Stimulated activated CD8-positive, alpha-beta memory T cell treated with anti-CD3 and anti-CD28 coated beads, Interleukin-4, amount 100 ng/mL, for 1 hour (primary cell): Measurements from ENCODE around the gene SLC6A19.

Source experiments
- DNase-seq, 2 donors: peaks; one replicate each; pipeline ENCODE4 v3.0.0-alpha.2; 2020; ENCODE audit warnings: low read depth in 2 of 2, low spot score in 1 of 2

Gene SLC6A19

GRCh38 chr5:1193591-1193985 is 7.8 kb upstream of the SLC6A19 start:
- DNase-seq = no peak

DNA sequence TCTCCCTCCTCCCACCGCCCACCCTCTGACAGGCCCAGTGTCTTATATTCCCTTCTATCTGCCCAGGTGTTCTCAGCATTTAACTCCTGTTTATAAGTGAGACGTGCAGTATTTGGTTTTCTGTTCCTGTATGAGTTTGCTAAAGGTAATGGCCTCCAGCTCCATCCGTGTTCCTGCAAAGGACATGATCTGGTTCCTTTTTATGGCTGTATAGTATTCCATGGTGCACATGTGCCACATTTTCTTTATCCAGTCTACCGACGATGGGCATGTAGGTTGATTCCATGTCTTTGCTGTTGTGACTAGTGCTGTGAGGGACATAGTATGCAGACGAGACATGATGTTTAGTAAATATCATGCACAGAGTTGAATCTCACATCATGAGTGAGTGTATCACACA is 7.0 kb upstream of the SLC6A19 start:
- DNase-seq = no peak

DNA sequence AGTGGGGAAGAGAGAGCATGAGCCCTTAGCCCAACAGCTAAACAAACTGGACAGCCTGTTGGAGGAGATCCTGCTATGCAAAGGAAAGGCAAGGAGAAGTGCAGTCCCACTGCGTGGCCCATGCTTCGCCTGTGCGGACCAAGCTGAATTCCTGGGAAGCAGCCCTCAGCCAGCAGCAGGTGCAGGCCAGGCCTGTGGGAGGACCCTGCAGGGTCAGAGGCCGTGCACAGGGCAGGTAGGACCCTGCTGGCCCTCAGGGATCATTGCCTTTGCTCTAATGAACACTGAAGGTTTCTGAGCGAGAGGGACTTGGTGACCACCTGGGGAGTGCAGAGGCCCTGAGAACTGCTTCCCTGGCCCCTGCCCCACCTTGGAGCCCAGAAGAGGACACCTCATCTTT is 6.0 kb upstream of the SLC6A19 start:
- no peak for DNase-seq

GRCh38 chr5:1195916-1196315 is 5.5 kb upstream of the SLC6A19 start:
- no peak for DNase-seq

DNA sequence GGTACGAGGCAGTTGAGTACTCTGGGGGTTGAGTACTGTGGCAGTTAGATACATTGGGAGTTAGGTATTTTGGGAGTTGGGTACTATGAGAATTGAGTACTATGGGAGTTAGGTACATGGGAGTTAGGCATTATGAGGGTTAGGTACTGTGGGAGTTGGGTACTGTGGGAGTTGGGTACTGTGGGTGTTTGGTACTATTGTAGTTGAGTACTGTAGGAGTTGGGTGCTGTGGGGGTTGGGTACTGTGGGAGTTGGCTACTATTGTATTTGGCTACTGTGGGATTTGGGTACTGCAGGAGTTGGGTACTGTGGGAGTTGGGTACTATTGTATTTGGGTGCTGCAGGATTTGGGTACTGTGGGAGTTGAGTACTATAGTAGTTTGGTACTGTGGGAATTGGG is 4.8 kb upstream of the SLC6A19 start:
- no peak for DNase-seq

- DNase-seq = no peak
Observed at GRCh38 chr5:1197876-1198666, 3.3 kb upstream of the SLC6A19 start.

- no peak for DNase-seq
Observed at GRCh38 chr5:1199340-1199648, 2.1 kb upstream of the SLC6A19 start.

GRCh38 chr5:1199649-1200494 is 1.5 kb upstream of the SLC6A19 start:
- DNase-seq = no peak

GRCh38 chr5:1200495-1201326 is 684 bp upstream of the SLC6A19 start:
- no peak for DNase-seq

- no peak for DNase-seq
Observed at GRCh38 chr5:1202026-1202797, 817 bp downstream of the SLC6A19 start.

- DNase-seq = no peak
Observed at GRCh38 chr5:1202798-1203185, 1.4 kb downstream of the SLC6A19 start.

DNA sequence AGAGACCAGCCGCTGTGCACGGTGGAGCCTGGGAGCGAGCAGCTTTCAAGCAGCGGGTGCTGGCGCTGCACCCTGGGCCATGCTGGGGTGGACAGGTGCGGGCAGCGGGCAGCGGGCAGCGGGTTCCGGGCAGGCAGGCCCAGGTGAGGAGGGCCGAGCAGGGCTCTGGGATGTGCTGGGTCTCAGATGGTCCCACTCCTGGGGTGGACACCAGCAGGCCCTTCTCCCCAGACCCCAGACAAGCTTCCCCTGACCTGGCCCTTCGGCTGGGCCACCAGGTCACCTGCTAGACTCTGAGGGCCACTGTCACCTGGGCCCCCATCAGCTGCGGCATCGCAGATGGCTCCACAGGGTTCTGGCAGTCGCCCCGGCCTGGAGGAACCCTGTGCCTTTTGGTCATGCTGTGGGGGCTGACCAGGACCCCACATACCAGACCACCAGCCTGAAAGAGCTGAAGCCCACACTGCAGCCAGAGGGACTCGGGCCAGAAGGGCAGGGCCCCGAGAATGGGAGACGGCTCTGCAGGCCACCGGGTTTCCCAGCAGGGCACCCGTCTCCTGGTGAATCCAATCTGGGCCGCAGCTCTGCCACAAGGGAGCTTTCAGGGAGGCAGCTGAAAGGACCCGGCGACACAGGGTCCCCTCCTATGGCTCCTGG is 2.0 kb downstream of the SLC6A19 start:
- DNase-seq = no peak

DNA sequence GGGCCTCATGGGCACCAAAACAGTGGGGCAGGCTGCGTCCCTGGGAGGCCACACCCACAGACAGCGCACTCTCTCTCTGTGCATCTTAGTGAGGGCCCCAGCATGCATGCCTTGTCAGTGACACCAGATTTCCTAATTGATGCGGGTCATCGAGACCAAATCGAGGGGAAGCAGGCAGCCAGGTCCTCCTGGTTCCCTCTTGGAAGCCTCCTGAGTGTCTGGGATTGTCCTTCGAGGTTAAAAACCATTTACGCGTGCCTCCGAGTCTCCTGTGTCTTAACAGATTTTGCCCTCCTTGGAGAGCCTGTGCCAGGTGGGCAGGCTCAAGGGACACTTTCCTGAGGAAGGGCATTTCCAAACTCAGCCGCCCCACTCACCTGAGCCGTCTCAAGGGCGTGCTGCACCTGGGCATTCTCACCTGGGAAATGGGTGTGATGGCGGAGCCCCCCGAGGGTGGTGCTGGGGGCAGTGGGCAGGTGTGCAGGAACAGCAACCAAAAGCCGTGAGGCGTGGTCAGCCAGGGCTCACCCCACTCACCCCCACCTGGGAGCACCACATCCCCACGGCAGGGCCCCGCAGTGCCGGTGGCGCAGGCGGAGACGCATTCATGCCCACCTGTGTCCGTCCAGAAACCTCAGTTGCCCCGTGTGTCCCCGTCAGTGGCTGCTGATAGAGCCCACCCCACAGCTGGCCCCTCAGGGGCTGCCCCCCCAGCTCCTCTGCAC is 2.7 kb downstream of the SLC6A19 start:
- DNase-seq = no peak

- no peak for DNase-seq
Observed at GRCh38 chr5:1204693-1205242, 3.4 kb downstream of the SLC6A19 start.

GRCh38 chr5:1205255-1206180 is 4.1 kb downstream of the SLC6A19 start:
- DNase-seq = no peak

GRCh38 chr5:1206521-1207412 is 5.4 kb downstream of the SLC6A19 start:
- DNase-seq = no peak

- DNase-seq = no peak
Observed at GRCh38 chr5:1207555-1207954, 6.2 kb downstream of the SLC6A19 start.
